Smooth muscle cell (in vitro differentiated cells): Measurements from ENCODE around the gene LMOD2. TPM values are rescaled to one million over a fixed set of nuclear protein-coding genes. Genes with fewer than 3 reads are reported as not detected.

ENCODE experiments used
- DNase-seq: peaks from one replicate; lab custom pipeline; 2025; ENCODE audit not compliant: unreplicated experiment; lab: John Stamatoyannopoulos, UW
- H2AFZ ChIP-seq: fragments of 200-600 bp; sonication (generic); 2 replicates; pipeline ENCODE4 v1.6.0; 2016; ENCODE audit warnings: antibody characterized with exemption, low read depth, mild to moderate bottlenecking
- H3F3A ChIP-seq: fragments of 200-600 bp; sonication (generic); 2 replicates; pipeline ENCODE4 v1.6.0; 2017; ENCODE audit warnings: antibody characterized with exemption, low read depth
- H3K27ac ChIP-seq: fragments of 200-600 bp; sonication (generic); 2 replicates; pipeline ENCODE4 v1.5.1; 2016; ENCODE audit warnings: low read depth, mild to moderate bottlenecking
- H3K27me3 ChIP-seq: fragments of 200-600 bp; sonication (generic); 2 replicates; pipeline ENCODE4 v1.6.1; 2016; ENCODE audit warnings: low read depth, mild to moderate bottlenecking
- H3K36me3 ChIP-seq: fragments of 200-600 bp; sonication (generic); 2 replicates; pipeline ENCODE4 v1.5.1; 2016; ENCODE audit warnings: low read depth
- H3K4me1 ChIP-seq: fragments of 200-600 bp; sonication (generic); 2 replicates; pipeline ENCODE4 v1.5.1; 2016; ENCODE audit warnings: low read depth
- H3K4me2 ChIP-seq: fragments of 200-600 bp; sonication (generic); 2 replicates; pipeline ENCODE4 v1.6.0; 2016; ENCODE audit warnings: mild to moderate bottlenecking
- H3K4me3 ChIP-seq: fragments of 200-600 bp; sonication (generic); 2 replicates; pipeline ENCODE4 v1.5.1; 2016; ENCODE audit warnings: mild to moderate bottlenecking
- H3K79me2 ChIP-seq: fragments of 200-600 bp; sonication (generic); 2 replicates; pipeline ENCODE4 v1.6.0; 2016; ENCODE audit warnings: low read depth, mild to moderate bottlenecking
- H3K9ac ChIP-seq: fragments of 200-600 bp; sonication (generic); 2 replicates; pipeline ENCODE4 v1.6.0; 2016; ENCODE audit warnings: low read depth
- H3K9me3 ChIP-seq: fragments of 200-600 bp; sonication (generic); replicated peaks from 2 replicates; pipeline ENCODE4 v1.5.1; 2016; ENCODE audit warnings: low read depth
- H4K20me1 ChIP-seq: fragments of 200-600 bp; sonication (generic); 2 replicates; pipeline ENCODE4 v1.6.0; 2016; ENCODE audit warnings: low read depth
- WGBS: methylation state at CpG from one replicate; pipeline ENCODE4 v1.1.7; 2016; ENCODE audit warnings: low lambda C conversion rate; 5-methylcytosine and 5-hydroxymethylcytosine counted together
- polyA plus RNA-seq: library from polyadenylated mRNA; unstranded; fragments of >200 nt; fragmentation: Nextera tagmentation; extraction: Ambion mirVana; gene quantifications from 2 replicates; pipeline ENCODE4 v1.2.1, GENCODE V29; 2016
- total RNA-seq: library from RNA; depleted of rRNA; stranded (reverse); fragments of >200 nt; gene quantifications from 2 replicates; pipeline ENCODE4 v1.2.3, GENCODE V29; 2014
- TF ChIP-seq, protein P1 (sequence below): fragments of 200-600 bp; sonication (generic); IDR thresholded peaks from 2 replicates; pipeline ENCODE4 v1.5.1; 2017; ENCODE audit warnings: borderline replicate concordance, mild to moderate bottlenecking, antibody characterized with exemption; ENCODE audit not compliant: insufficient read depth, poor library complexity, severe bottlenecking

LMOD2 gene
- total and polyA plus RNA-seq, 2 experiments from 2014 or later, result 0.10 TPM; not detected in 1

DNA sequence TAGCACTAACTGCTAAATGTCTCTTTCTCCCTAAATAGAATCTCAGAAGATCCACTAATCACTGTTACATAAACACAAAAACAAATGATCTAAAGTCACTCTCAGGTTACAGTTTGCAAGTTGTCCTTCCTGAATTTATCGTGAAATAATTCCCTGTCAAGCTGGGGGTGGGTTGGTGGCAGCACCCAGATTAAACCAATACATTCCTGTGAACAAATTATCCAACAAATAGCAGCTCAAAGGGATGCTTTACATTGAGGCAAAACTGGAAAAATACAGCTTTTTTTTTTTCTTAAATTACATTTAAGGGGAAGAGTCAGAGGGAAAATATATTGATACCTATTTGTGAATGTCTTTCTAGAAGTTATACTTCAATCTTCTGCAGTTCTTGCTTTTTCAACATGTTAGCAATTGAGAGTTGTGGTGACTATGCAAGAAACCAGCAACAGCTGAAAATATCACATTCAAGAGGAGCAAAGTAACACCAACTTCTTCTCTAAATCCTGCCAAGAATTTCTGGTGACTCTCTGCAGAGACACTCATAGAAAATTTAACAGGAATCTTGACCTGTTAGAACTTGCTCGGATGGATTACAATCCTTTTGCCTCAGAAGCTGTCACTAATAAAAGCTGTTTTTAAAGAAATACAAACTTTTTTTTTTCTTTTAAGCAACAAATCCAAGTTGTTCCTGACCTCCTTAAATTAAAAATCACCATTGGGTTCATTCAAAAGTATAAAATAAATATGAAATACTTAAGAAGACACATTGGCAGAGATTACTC is 18.9 kb downstream of the LMOD2 start:
- Histone ChIP-seq H3K27ac (peak overlapping the region; percentile 76), H4K20me1 (no peaks in the 10 kb centered on the region), H3K79me2 (no peaks in the 10 kb centered on the region), H3F3A (peaks cover 9% of the 10 kb centered on the region), H3K4me3 (no peak overlapping the region), H3K9ac (no peak overlapping the region), H3K9me3 (no peaks in the 10 kb centered on the region), H3K4me1 (peaks cover 10% of the 10 kb centered on the region), H3K27me3 (no peaks in the 10 kb centered on the region), H2AFZ (no peak overlapping the region), H3K4me2 (peak overlapping the region; percentile 33), H3K36me3 (no peaks in the 10 kb centered on the region)
- DNase-seq, result no peak
- WGBS, result 20% methylated on average over 2 of the region's 2 CpGs
- TF ChIP-seq, protein P1, sequence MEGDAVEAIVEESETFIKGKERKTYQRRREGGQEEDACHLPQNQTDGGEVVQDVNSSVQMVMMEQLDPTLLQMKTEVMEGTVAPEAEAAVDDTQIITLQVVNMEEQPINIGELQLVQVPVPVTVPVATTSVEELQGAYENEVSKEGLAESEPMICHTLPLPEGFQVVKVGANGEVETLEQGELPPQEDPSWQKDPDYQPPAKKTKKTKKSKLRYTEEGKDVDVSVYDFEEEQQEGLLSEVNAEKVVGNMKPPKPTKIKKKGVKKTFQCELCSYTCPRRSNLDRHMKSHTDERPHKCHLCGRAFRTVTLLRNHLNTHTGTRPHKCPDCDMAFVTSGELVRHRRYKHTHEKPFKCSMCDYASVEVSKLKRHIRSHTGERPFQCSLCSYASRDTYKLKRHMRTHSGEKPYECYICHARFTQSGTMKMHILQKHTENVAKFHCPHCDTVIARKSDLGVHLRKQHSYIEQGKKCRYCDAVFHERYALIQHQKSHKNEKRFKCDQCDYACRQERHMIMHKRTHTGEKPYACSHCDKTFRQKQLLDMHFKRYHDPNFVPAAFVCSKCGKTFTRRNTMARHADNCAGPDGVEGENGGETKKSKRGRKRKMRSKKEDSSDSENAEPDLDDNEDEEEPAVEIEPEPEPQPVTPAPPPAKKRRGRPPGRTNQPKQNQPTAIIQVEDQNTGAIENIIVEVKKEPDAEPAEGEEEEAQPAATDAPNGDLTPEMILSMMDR, result no peak

- DNase-seq, result no peak
- Histone ChIP-seq H3K27ac (peak overlapping the region; percentile 76), H3K4me2 (peak overlapping the region; percentile 33), H3F3A (peaks cover 9% of the 10 kb centered on the region), H3K4me3 (no peak overlapping the region), H4K20me1 (no peaks in the 10 kb centered on the region), H3K27me3 (no peaks in the 10 kb centered on the region), H3K9ac (no peak overlapping the region), H3K79me2 (no peaks in the 10 kb centered on the region), H3K4me1 (peaks cover 10% of the 10 kb centered on the region), H2AFZ (no peak overlapping the region), H3K36me3 (no peaks in the 10 kb centered on the region), H3K9me3 (no peaks in the 10 kb centered on the region)
- TF ChIP-seq, protein P1, result no peak
These were observed 19.5 kb downstream of the LMOD2 start for GRCh38 chr7:123675181-123675473.

DNA sequence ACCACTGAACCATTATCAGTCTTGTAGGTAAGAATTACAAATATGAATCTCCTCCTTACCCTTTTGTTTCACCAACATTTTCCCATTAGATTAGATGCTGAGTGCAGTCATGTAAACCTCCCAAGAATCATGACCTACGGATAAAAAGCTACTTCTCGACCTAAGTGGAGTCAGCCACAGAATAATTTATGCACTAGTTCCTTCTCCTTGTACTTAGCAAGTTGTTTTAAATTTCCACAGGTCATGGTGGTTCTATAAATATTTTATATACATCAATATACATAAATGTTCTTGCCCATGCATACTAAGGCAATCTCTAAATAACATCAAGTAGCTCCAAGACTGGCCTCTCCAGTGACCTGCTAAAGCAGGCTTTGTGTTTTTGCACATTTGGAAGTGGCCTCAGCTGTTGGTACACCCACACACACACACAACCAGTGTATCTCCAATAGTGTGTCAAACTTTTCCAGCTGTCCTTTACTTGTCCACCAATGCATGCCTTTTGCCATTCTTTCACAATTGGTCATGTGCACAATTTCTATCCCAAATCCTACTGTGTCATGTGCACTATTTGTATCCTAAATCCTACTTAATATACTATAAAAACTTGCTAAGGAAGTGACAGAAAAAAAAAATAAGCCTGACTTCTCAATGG is 21.5 kb downstream of the LMOD2 start:
- Histone ChIP-seq H3K79me2 (no peaks in the 10 kb centered on the region), H3K36me3 (peaks cover 8% of the 10 kb centered on the region), H4K20me1 (no peaks in the 10 kb centered on the region), H3K27ac (no peak overlapping the region), H3K4me1 (peaks cover 10% of the 10 kb centered on the region), H3K9me3 (no peaks in the 10 kb centered on the region), H3F3A (peaks cover 9% of the 10 kb centered on the region), H2AFZ (no peak overlapping the region), H3K9ac (no peak overlapping the region), H3K4me3 (no peak overlapping the region), H3K27me3 (no peaks in the 10 kb centered on the region), H3K4me2 (no peak overlapping the region)
- TF ChIP-seq, protein P1, result no peak
- WGBS, result 100% methylated on average over 2 of the region's 2 CpGs
- no peak for DNase-seq

DNA sequence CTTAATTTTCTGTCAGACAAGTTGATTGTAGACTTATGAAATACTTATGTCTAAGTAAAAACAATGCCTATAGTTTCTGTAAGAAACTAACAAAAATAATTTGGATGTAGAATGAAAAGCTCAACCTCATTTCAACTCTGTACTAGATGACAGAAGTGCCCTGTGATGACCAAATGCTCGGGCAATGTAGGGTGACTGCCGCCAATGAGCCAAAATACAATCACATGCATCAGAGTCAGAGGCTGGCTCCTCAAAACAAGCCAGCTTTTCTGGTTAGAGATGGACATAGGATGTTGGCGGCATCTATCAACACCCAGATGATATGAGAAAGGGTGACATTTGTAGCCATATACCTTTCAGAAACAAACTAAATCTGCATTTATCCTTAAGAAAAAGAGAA is 23.9 kb downstream of the LMOD2 start:
- no peaks in the 10 kb centered on the region for H3K9me3 ChIP-seq
- H3K4me2 ChIP-seq, result no peak overlapping the region
- peaks cover 5% of the 10 kb centered on the region for H3F3A ChIP-seq
- H3K4me3 ChIP-seq, result no peak overlapping the region
- no peaks in the 10 kb centered on the region for H3K79me2 ChIP-seq
- TF ChIP-seq, protein P1, result no peak
- H3K36me3 ChIP-seq, result peaks cover 8% of the 10 kb centered on the region
- H2AFZ ChIP-seq, result no peak overlapping the region
- no peak for DNase-seq
- no peaks in the 10 kb centered on the region for H4K20me1 ChIP-seq
- H3K9ac ChIP-seq, result no peak overlapping the region
- H3K27ac ChIP-seq, result no peak overlapping the region
- 96% methylated on average over 3 of the region's 3 CpGs for WGBS
- H3K27me3 ChIP-seq, result no peaks in the 10 kb centered on the region
- peaks cover 7% of the 10 kb centered on the region for H3K4me1 ChIP-seq
